A549 (cell line): Measurements from ENCODE around the gene ARHGEF19. TPM values are rescaled to one million over a fixed set of nuclear protein-coding genes. Genes with fewer than 3 reads are reported as not detected.

Source experiments
- ATAC-seq, 2 experiments: fragments of 200-7000 bp in 1 of 2; fragments of >200 bp in 1 of 2; cut with Nextera tagmentation in 1 of 2; cut with Tn5 transposase in 1 of 2; 3 replicates each; pipeline versions ENCODE4 v1.8.0 to v1.9.1; 2018 to 2020; ENCODE audit warnings: mild to moderate bottlenecking in 1 of 2, moderate library complexity in 1 of 2
- CTCF ChIA-PET: fragments of 300-600 bp; sonication (Branson Sonifier 250); formaldehyde crosslinking; extraction: SDS; loops from one replicate; lab custom pipeline; 2021; ENCODE audit warnings: antibody characterized with exemption, inconsistent platforms; lab: Yijun Ruan, JAX
- POLR2A ChIA-PET: fragments of 350-600 bp; formaldehyde crosslinking; extraction: SDS; loops from one replicate; lab custom pipeline; 2021; ENCODE audit warnings: antibody characterized with exemption, inconsistent platforms; lab: Yijun Ruan, JAX
- DNase-seq, 2 experiments: peaks; one replicate each; pipeline versions ENCODE4 v3.0.0 to v3.0.0-alpha.2; 2011 to 2016; ENCODE audit warnings: low read depth in 1 of 2, low spot score in 1 of 2
- FAIRE-seq: peaks from 2 replicates; lab custom pipeline; 2011; peaks lifted over from hg19 to GRCh38; lab: Jason Lieb, UNC
- H3K27ac ChIP-seq, 2 experiments: fragments of >200 bp; sonication (Bioruptor Twin); formaldehyde crosslinking; 3 replicates each; pipeline ENCODE4 v1.5.1; 2016 to 2017
- H3K4me1 ChIP-seq: fragments of >200 bp; sonication (Bioruptor Twin); formaldehyde crosslinking; 3 replicates; pipeline ENCODE4 v1.6.1; 2016
- H3K4me2 ChIP-seq: fragments of >200 bp; sonication (Bioruptor Twin); formaldehyde crosslinking; 3 replicates; pipeline ENCODE4 v1.6.1; 2016
- H3K4me3 ChIP-seq: fragments of >200 bp; sonication (Bioruptor Twin); formaldehyde crosslinking; 3 replicates; pipeline ENCODE4 v1.5.1; 2016
- H3K9me3 ChIP-seq: fragments of >200 bp; sonication (Bioruptor Twin); formaldehyde crosslinking; 3 replicates; pipeline ENCODE4 v1.6.1; 2016
- BCL3 ChIP-seq: fragments of >200 bp; sonication (Bioruptor Twin); formaldehyde crosslinking; IDR thresholded peaks from 3 replicates; pipeline ENCODE4 v1.6.1; 2016
- BHLHE40 ChIP-seq: IDR thresholded peaks from 2 replicates; pipeline ENCODE4 v1.6.1; 2012; ENCODE audit warnings: low read depth, low read length, inconsistent platforms
- CTCF ChIP-seq: fragments of >200 bp; sonication (Bioruptor Twin); formaldehyde crosslinking; IDR thresholded peaks from 3 replicates; pipeline ENCODE4 v1.5.1; 2016
- E2F6 ChIP-seq: IDR thresholded peaks from 2 replicates; pipeline ENCODE4 v1.6.1; 2012; ENCODE audit warnings: low read depth, borderline replicate concordance
- EHMT2 ChIP-seq: fragments of 200-600 bp; sonication (generic); IDR thresholded peaks from 2 replicates; pipeline ENCODE4 v1.6.1; 2016; ENCODE audit warnings: antibody characterized with exemption, low read depth, mild to moderate bottlenecking, moderate library complexity
- EP300 ChIP-seq, 2 experiments: fragments of >200 bp; sonication (Bioruptor Twin); formaldehyde crosslinking; IDR thresholded peaks; 2 replicates in 1 of 2; 3 replicates in 1 of 2; pipeline ENCODE4 v1.6.1; 2016 to 2017
- HDAC2 ChIP-seq: fragments of 200-600 bp; sonication (generic); IDR thresholded peaks from 2 replicates; pipeline ENCODE4 v1.6.1; 2016
- HES2 ChIP-seq: fragments of >200 bp; sonication (Bioruptor Twin); formaldehyde crosslinking; IDR thresholded peaks from 2 replicates; pipeline ENCODE4 v1.6.1; 2016
- HEYL ChIP-seq: fragments of 250-450 bp; sonication (Bioruptor Pico); IDR thresholded peaks from 2 replicates; pipeline ENCODE4 v1.8.0; 2021; ENCODE audit warnings: mild to moderate bottlenecking, moderate library complexity
- HMGXB4 ChIP-seq: fragments of 250-450 bp; sonication (Bioruptor Pico); IDR thresholded peaks from 2 replicates; pipeline ENCODE4 v1.5.0; 2021; ENCODE audit warnings: mild to moderate bottlenecking, moderate library complexity, borderline replicate concordance
- JUN ChIP-seq, 2 experiments: fragments of >200 bp; sonication (Bioruptor Twin); formaldehyde crosslinking; IDR thresholded peaks; 2 replicates in 1 of 2; 3 replicates in 1 of 2; pipeline ENCODE4 v1.6.1; 2016 to 2017
- KDM1A ChIP-seq: fragments of 200-600 bp; sonication (generic); IDR thresholded peaks from 2 replicates; pipeline ENCODE4 v1.6.1; 2016; ENCODE audit warnings: low read depth, mild to moderate bottlenecking
- MAX ChIP-seq: IDR thresholded peaks from 2 replicates; pipeline ENCODE4 v1.6.1; 2012
- MYC ChIP-seq: IDR thresholded peaks from 2 replicates; pipeline ENCODE4 v1.6.1; 2012; ENCODE audit warnings: mild to moderate bottlenecking, inconsistent platforms, low read length, improper control_type of control experiment, borderline replicate concordance
- NPAS2 ChIP-seq: fragments of 250-450 bp; sonication (Bioruptor Pico); IDR thresholded peaks from 2 replicates; pipeline ENCODE4 v1.8.0; 2022; ENCODE audit warnings: mild to moderate bottlenecking, moderate library complexity, borderline replicate concordance
- POLR2A ChIP-seq: IDR thresholded peaks from 2 replicates; pipeline ENCODE4 v1.6.1; 2012; ENCODE audit warnings: mild to moderate bottlenecking, low read length
- RCOR1 ChIP-seq: fragments of 150-350 bp; IDR thresholded peaks from 2 replicates; pipeline ENCODE4 v1.6.1; 2014; ENCODE audit warnings: antibody characterized with exemption, low read length, low read depth
- RFX5 ChIP-seq: fragments of 450-650 bp; IDR thresholded peaks from 2 replicates; pipeline ENCODE4 v1.7.1; 2014; ENCODE audit warnings: antibody characterized with exemption, mild to moderate bottlenecking, moderate library complexity
- RNF2 ChIP-seq: fragments of 200-600 bp; sonication (generic); IDR thresholded peaks from 2 replicates; pipeline ENCODE4 v1.6.1; 2016; ENCODE audit warnings: low read depth, mild to moderate bottlenecking, antibody characterized with exemption, moderate library complexity, borderline replicate concordance
- TFCP2L1 ChIP-seq: fragments of 250-450 bp; sonication (Bioruptor Pico); IDR thresholded peaks from 2 replicates; pipeline ENCODE4 v1.5.0; 2021; ENCODE audit warnings: mild to moderate bottlenecking
- TP53 ChIP-seq: fragments of 250-450 bp; sonication (Bioruptor Pico); IDR thresholded peaks from 2 replicates; pipeline ENCODE4 v1.5.0; 2021; ENCODE audit warnings: mild to moderate bottlenecking, moderate library complexity
- USF2 ChIP-seq: fragments of 450-650 bp; IDR thresholded peaks from 2 replicates; pipeline ENCODE4 v1.6.1; 2014; ENCODE audit warnings: antibody characterized with exemption
- WGBS: methylation state at CpG from one replicate; pipeline ENCODE4 v1.1.6; 2017; ENCODE audit errors: missing lambda C conversion rate; 5-methylcytosine and 5-hydroxymethylcytosine counted together
- polyA plus RNA-seq, 4 experiments: library from polyadenylated mRNA; depleted of rRNA in 3 of 4; stranded (reverse); fragments of >200 nt; fragmentation: RNase III in 1 of 4; extraction: RNeasy Plus Mini Kit Qiagen cat#74134 plus additional on column Dnase treatment in 1 of 4; gene quantifications; 2 replicates in 3 of 4; 3 replicates in 1 of 4; pipeline ENCODE4 v1.2.3, GENCODE V29; 2011 to 2017

Gene ARHGEF19
- polyA plus RNA-seq, 2 of the 4 experiments (the other 2 are of a cell fraction), result 6.1 to 9.2 TPM

- TF ChIP-seq EHMT2 (no peak), HDAC2 (no peak), TP53 (CRISPR knock-in tag) (no peak)
- WGBS, result 81% methylated on average over 2 of the region's 2 CpGs
- CTCF ChIA-PET, result interaction anchor here (0.6 to 1.3 kb wide), 3 partner anchors 161 to 230 kb away, joined by 3 to 5 read pairs (median 4); no protein-coding TSS in a partner anchor
- H3K9me3 ChIP-seq, result no peaks in the 10 kb centered on the region
- POLR2A ChIA-PET, result no interaction called here
- ATAC-seq (no peak), FAIRE-seq (no peak), DNase-seq (no peak)
- peaks cover 18% of the 10 kb centered on the region for H3K4me1 ChIP-seq
- H3K4me3 ChIP-seq, result no peak overlapping the region
- H3K4me2 ChIP-seq, result no peak overlapping the region
- no peak overlapping the region for H3K27ac ChIP-seq
These were observed 27.6 kb upstream of the ARHGEF19 start for GRCh38 chr1:16239972-16240491.

GRCh38 chr1:16237343-16237830, 24.9 kb upstream of the ARHGEF19 start:
- Histone ChIP-seq H3K9me3 (no peaks in the 10 kb centered on the region), H3K27ac (peak overlapping the region; percentile 92 to 94)
- WGBS, result 9% methylated on average over 6 of the region's 6 CpGs
- POLR2A ChIA-PET, result interaction anchor here (1.8 kb wide), 1 partner anchor 31 kb away, joined by 5 read pairs; no protein-coding TSS in a partner anchor
- FAIRE-seq, result no peak
- no peak for TF ChIP-seq EP300 (IDR thresholded peaks at IDR 0.05)
- TF ChIP-seq TFCP2L1 (CRISPR knock-in tag), result no peak
- TF ChIP-seq RCOR1, result no peak
- TF ChIP-seq, all 56 proteins: peak for 0
- peak overlapping the region; percentile 100 for H3K4me2 ChIP-seq
- H3K4me1 ChIP-seq, result peaks cover 14% of the 10 kb centered on the region
- CTCF ChIA-PET, result interaction anchor here (0.7 to 2.5 kb wide), 8 partner anchors 11 to 159 kb away, joined by 3 to 14 read pairs (median 4); no protein-coding TSS in a partner anchor
- H3K4me3 ChIP-seq, result peak overlapping the region; percentile 88
- DNase-seq (no peak), ATAC-seq (no peak)

GRCh38 chr1:16236511-16237342, 24.3 kb upstream of the ARHGEF19 start, which contains the start of gene CPLANE2:
Gene CPLANE2, minus strand, starts transcription at chr1:16237183. Its CDS starts 441 bp downstream, at chr1:16236742.
- WGBS, result 1% methylated on average over 10 of the region's 57 CpGs
- ATAC-seq, result peak; percentile 89 to 91
- ChIA-PET CTCF (interaction anchor here (0.7 to 2.5 kb wide), 9 partner anchors 12 to 158 kb away, joined by 3 to 14 read pairs (median 5); no protein-coding TSS in a partner anchor), POLR2A (interaction anchor here (1.8 kb wide), 1 partner anchor 30 kb away, joined by 5 read pairs; no protein-coding TSS in a partner anchor)
- Histone ChIP-seq H3K27ac (peak within 1 kb of the TSS; percentile 92 to 94), H3K4me2 (peak within 1 kb of the TSS; percentile 100), H3K4me1 (peaks cover 14% of the 10 kb centered on the region), H3K9me3 (no peaks in the 10 kb centered on the region), H3K4me3 (peak within 1 kb of the TSS; percentile 88)
- peak; percentile 81 to 90 for DNase-seq
- FAIRE-seq, result no peak
- TF ChIP-seq RFX5, result peak; percentile 97
- no peak for TF ChIP-seq MYC
- no peak; the same call in 1 of the 2 replicates for TF ChIP-seq BHLHE40
- TF ChIP-seq POLR2A, result peak; percentile 39; the same call in 1 of the 2 replicates
- peak; percentile 40 for TF ChIP-seq MAX
- no peak for TF ChIP-seq USF2
- TF ChIP-seq KDM1A, result no peak
- TF ChIP-seq HMGXB4 (CRISPR knock-in tag), result no peak
- no peak for TF ChIP-seq RNF2
- TF ChIP-seq CTCF, result no peak
- no peak for TF ChIP-seq TP53 (CRISPR knock-in tag)
- TF ChIP-seq NPAS2, result no peak
- peak in 1 of 2 experiments; percentile 46; a peak in 1 of 5 replicates for TF ChIP-seq JUN (IDR thresholded peaks at IDR 0.05)
- no peak for TF ChIP-seq HES2
- no peak for TF ChIP-seq E2F6
- 0 out of 3 replicates have a peak, but pooled peaks have one; percentile 34 for TF ChIP-seq BCL3
- TF ChIP-seq RCOR1, result no peak
- TF ChIP-seq HEYL (CRISPR knock-in tag), result no peak
